Natural killer cell (primary cell): ENCODE measurements around the gene TFCP2. TPM values are rescaled to one million over a fixed set of nuclear protein-coding genes. Genes with fewer than 3 reads are reported as not detected.

Source experiments
- ATAC-seq, 3 donors: fragments of 150-1000 bp in 2 of 3; fragments of 200-7000 bp in 1 of 3; cut with Tn5 transposase; 1 replicate in 1 of 3; 2 replicates in 2 of 3; pipeline ENCODE4 v1.10.0; 2021; ENCODE audit warnings: mild to moderate bottlenecking in 2 of 3, moderate library complexity in 2 of 3
- DNase-seq, 2 donors: peaks; one replicate each; pipeline versions ENCODE4 v3.0.0 to v3.0.0-alpha.2; 2013 to 2021; ENCODE audit warnings: mixed read lengths in 1 of 2
- H3K27ac ChIP-seq: one replicate; pipeline ENCODE4 v1.5.1; 2013; ENCODE audit warnings: mild to moderate bottlenecking, low read length
- H3K27me3 ChIP-seq: one replicate; pipeline ENCODE4 v1.6.1; 2013; ENCODE audit warnings: low read length; ENCODE audit not compliant: control insufficient read depth, insufficient read depth
- H3K36me3 ChIP-seq: one replicate; pipeline ENCODE4 v1.6.1; 2013; ENCODE audit warnings: low read length; ENCODE audit not compliant: control insufficient read depth, insufficient read depth
- H3K4me1 ChIP-seq: one replicate; pipeline ENCODE4 v1.6.1; 2013; ENCODE audit warnings: low read length; ENCODE audit not compliant: control insufficient read depth, insufficient read depth
- H3K4me3 ChIP-seq: one replicate; pipeline ENCODE4 v1.5.1; 2013; ENCODE audit warnings: low read length
- H3K9me3 ChIP-seq: one replicate; pipeline ENCODE4 v1.6.1; 2013; ENCODE audit warnings: low read length; ENCODE audit not compliant: control insufficient read depth, insufficient read depth
- H3K27ac Mint-ChIP-seq, 2 donors: one replicate each; pipeline ENCODE4 v1.8.0; 2022; ENCODE audit warnings: mild to moderate bottlenecking in 2 of 2, mixed read lengths in 2 of 2, moderate library complexity in 1 of 2
- H3K27me3 Mint-ChIP-seq, 2 donors: one replicate each; pipeline ENCODE4 v1.8.0; 2022; ENCODE audit warnings: low read depth in 2 of 2, mixed read lengths in 2 of 2
- H3K36me3 Mint-ChIP-seq: one replicate; pipeline ENCODE4 v1.8.0; 2022; ENCODE audit warnings: mixed read lengths
- H3K4me1 Mint-ChIP-seq, 2 donors: one replicate each; pipeline ENCODE4 v1.8.0; 2022; ENCODE audit warnings: mixed read lengths in 2 of 2
- H3K4me3 Mint-ChIP-seq: one replicate; pipeline ENCODE4 v1.8.0; 2022; ENCODE audit warnings: mild to moderate bottlenecking, moderate library complexity, mixed read lengths
- H3K9me3 Mint-ChIP-seq, 2 donors: one replicate each; pipeline ENCODE4 v1.8.0; 2022; ENCODE audit warnings: mixed read lengths in 2 of 2
- CTCF ChIP-seq: fragments of 200-600 bp; IDR thresholded peaks from one replicate; pipeline ENCODE4 v1.8.0; 2022; ENCODE audit warnings: antibody characterized with exemption
- WGBS: methylation state at CpG from one replicate; pipeline ENCODE4 v1.1.7; 2013; ENCODE audit warnings: missing lambda C conversion rate; ENCODE audit not compliant: insufficient coverage; 5-methylcytosine and 5-hydroxymethylcytosine counted together
- intact Hi-C: fragments of 100-400 bp; cut with micrococcal nuclease; formaldehyde crosslinking; loops from one replicate; pipeline ENCODE4 v1.14.2; 2022
- total RNA-seq, 4 donors: library from RNA; stranded (reverse); fragments of 120-200 nt in 1 of 4; gene quantifications; one replicate each; pipeline versions ENCODE4 v1.2.3 to v1.2.4, GENCODE V29; 2013 to 2022

The TFCP2 gene
- total RNA-seq, 3 donors from 2014 or later (not counting 1 experiment from before 2014, with no cell fraction given) = 26.6 to 34.8 (median 34.8) TPM

- H3K27me3 ChIP-seq = no peaks in the 10 kb centered on the region
- peaks cover 15% of the 10 kb centered on the region for H3K4me1 ChIP-seq
- ATAC-seq (no peak), DNase-seq (no peak)
- no peaks in the 10 kb centered on the region for H3K9me3 ChIP-seq
- no peaks in the 10 kb centered on the region for H3K36me3 ChIP-seq
- peaks cover 0 to 3% of the 10 kb centered on the region in 2 donors for H3K27me3 Mint-ChIP-seq
- H3K27ac Mint-ChIP-seq = peak overlapping the region; percentile 84 to 89
- H3K36me3 Mint-ChIP-seq = no peaks in the 10 kb centered on the region
- H3K4me1 Mint-ChIP-seq = peaks cover 6 to 7% of the 10 kb centered on the region in 2 donors
- no peaks in the 10 kb centered on the region for H3K9me3 Mint-ChIP-seq
- no peak for TF ChIP-seq CTCF
- peak overlapping the region; percentile 88 for H3K27ac ChIP-seq
- WGBS = 81% methylated on average over 9 of the region's 10 CpGs
- peak overlapping the region; percentile 91 for H3K4me3 Mint-ChIP-seq
- intact Hi-C loops = loop anchor here (1.0 kb wide), 1 partner anchor 45 kb away; the partner anchor contains the start of gene TFCP2
- peak overlapping the region; percentile 92 for H3K4me3 ChIP-seq
Observed at GRCh38 chr12:51218607-51219161, 45.7 kb upstream of the TFCP2 start.

GRCh38 chr12:51217968-51218606, 45.2 kb upstream of the TFCP2 start, which contains the start of gene POU6F1:
TSS of gene POU6F1 (minus strand) at chr12:51218062. CDS start at chr12:51206836, 11,226 bp downstream.
- intact Hi-C loops = loop anchor here (1.0 kb wide), 1 partner anchor 45 kb away; the partner anchor contains the start of gene TFCP2
- DNase-seq (peak; percentile 63 to 88), ATAC-seq (peak; percentile 82 to 87 (median 84))
- Histone ChIP-seq H3K4me1 (peaks cover 15% of the 10 kb centered on the region), H3K9me3 (no peaks in the 10 kb centered on the region), H3K27me3 (no peaks in the 10 kb centered on the region), H3K36me3 (no peaks in the 10 kb centered on the region), H3K4me3 (peak within 1 kb of the TSS; percentile 92), H3K27ac (peak within 1 kb of the TSS; percentile 88)
- Mint-ChIP-seq H3K9me3 (no peaks in the 10 kb centered on the region), H3K4me3 (peak within 1 kb of the TSS; percentile 91), H3K27ac (peak within 1 kb of the TSS; percentile 84 to 89), H3K4me1 (peaks cover 6 to 7% of the 10 kb centered on the region in 2 donors), H3K36me3 (no peaks in the 10 kb centered on the region), H3K27me3 (peaks cover 0 to 3% of the 10 kb centered on the region in 2 donors)
- peak; percentile 56 for TF ChIP-seq CTCF
- under 1% methylated on average over 34 of the region's 35 CpGs for WGBS

GRCh38 chr12:51217133-51217967, 44.4 kb upstream of the TFCP2 start:
- no peaks in the 10 kb centered on the region for H3K9me3 ChIP-seq
- WGBS = 2% methylated on average over 69 of the region's 81 CpGs
- no peaks in the 10 kb centered on the region for H3K27me3 ChIP-seq
- H3K36me3 ChIP-seq = no peaks in the 10 kb centered on the region
- DNase-seq = peak; percentile 50 to 75
- peaks cover 0 to under 1% of the 10 kb centered on the region in 2 donors for H3K27me3 Mint-ChIP-seq
- peaks cover 15% of the 10 kb centered on the region for H3K4me1 ChIP-seq
- intact Hi-C loops = no loop called here
- TF ChIP-seq CTCF = no peak
- H3K36me3 Mint-ChIP-seq = no peaks in the 10 kb centered on the region
- peak overlapping the region; percentile 91 for H3K4me3 Mint-ChIP-seq
- H3K9me3 Mint-ChIP-seq = no peaks in the 10 kb centered on the region
- ATAC-seq = peak; percentile 51 to 59 (median 54)
- peak overlapping the region; percentile 84 to 89 for H3K27ac Mint-ChIP-seq
- peak overlapping the region; percentile 92 for H3K4me3 ChIP-seq
- peaks cover 6 to 7% of the 10 kb centered on the region in 2 donors for H3K4me1 Mint-ChIP-seq
- peak overlapping the region; percentile 88 for H3K27ac ChIP-seq
